Epithelial cell of esophagus (primary cell): ENCODE data around the gene HDAC4.

Experiments
- DNase-seq: peaks from one replicate; pipeline ENCODE4 v3.0.0; 2010; ENCODE audit warnings: low read depth
- H3K4me3 ChIP-seq: 2 replicates; pipeline ENCODE4 v1.5.1; 2011; ENCODE audit warnings: mild to moderate bottlenecking, low read length, control low read depth
- CTCF ChIP-seq: IDR thresholded peaks from 2 replicates; pipeline ENCODE4 v1.5.1; 2011; ENCODE audit warnings: low read depth, mild to moderate bottlenecking, low read length, control low read depth, inconsistent platforms; ENCODE audit not compliant: insufficient read depth; ENCODE audit errors: missing control alignments

HDAC4 gene

GRCh38 chr2:239300871-239301735 is 99.7 kb downstream of the HDAC4 start:
- no peak for TF ChIP-seq CTCF
- no peak overlapping the region for H3K4me3 ChIP-seq
- no peak for DNase-seq

- DNase-seq, result no peak
- TF ChIP-seq CTCF, result no peak
- H3K4me3 ChIP-seq, result no peak overlapping the region
Observed at GRCh38 chr2:239300242-239300641, 100.6 kb downstream of the HDAC4 start.

- no peak for DNase-seq
- TF ChIP-seq CTCF, result no peak
Observed at GRCh38 chr2:239299218-239299939, 101.4 kb downstream of the HDAC4 start.

GRCh38 chr2:239298116-239298804 is 102.6 kb downstream of the HDAC4 start:
- no peak overlapping the region for H3K4me3 ChIP-seq
- TF ChIP-seq CTCF, result no peak
- DNase-seq, result no peak

More at GRCh38 chr2:239299218-239299939, 101.4 kb downstream of the HDAC4 start:
- no peak overlapping the region for H3K4me3 ChIP-seq

GRCh38 chr2:239297142-239298004 is 103.4 kb downstream of the HDAC4 start:
- DNase-seq, result no peak
- no peak overlapping the region for H3K4me3 ChIP-seq
- no peak for TF ChIP-seq CTCF
